B cell (primary cell): ENCODE measurements around the gene RNPEPL1. TPM values are rescaled to one million over a fixed set of nuclear protein-coding genes. Genes with fewer than 3 reads are reported as not detected.

Source experiments
- ATAC-seq: fragments of 200-7000 bp; cut with Tn5 transposase; one replicate; pipeline ENCODE4 v1.10.0; 2021; ENCODE audit warnings: low read depth, mild to moderate bottlenecking, moderate number of reproducible peaks, moderate library complexity
- CTCF ChIA-PET: fragments of 350-600 bp; sonication (Branson Sonifier 250); formaldehyde crosslinking; loops from one replicate; lab custom pipeline; 2021; ENCODE audit warnings: antibody characterized with exemption, inconsistent platforms; lab: Charles Lee
- POLR2A ChIA-PET: fragments of 350-600 bp; sonication (Branson Sonifier 250); formaldehyde crosslinking; loops from one replicate; lab custom pipeline; 2021; ENCODE audit warnings: antibody characterized with exemption; lab: Charles Lee
- DNase-seq: peaks from one replicate; pipeline ENCODE4 v3.0.0; 2013
- H2AFZ ChIP-seq: 2 replicates; pipeline ENCODE4 v1.6.1; 2012; ENCODE audit warnings: mild to moderate bottlenecking, low read depth, low read length; ENCODE audit not compliant: insufficient read depth, poor library complexity, severe bottlenecking
- H3K27ac ChIP-seq, 2 donors: 1 replicate in 1 of 2; 2 replicates in 1 of 2; pipeline ENCODE4 v1.5.1; 2012 to 2013; ENCODE audit warnings: low read length in 2 of 2, mild to moderate bottlenecking in 2 of 2, moderate library complexity in 1 of 2
- H3K27me3 ChIP-seq, 4 experiments: fragments of 200-600 bp in 1 of 4; sonication (generic) in 1 of 4; replicated peaks in 1 of 4; 1 replicate in 2 of 4; 2 replicates in 2 of 4; pipeline versions ENCODE4 v1.6.1 to v1.7.0; 2013 to 2016; ENCODE audit warnings: low read length in 3 of 4, mild to moderate bottlenecking in 2 of 4, mixed read lengths in 1 of 4, moderate library complexity in 1 of 4; ENCODE audit not compliant: insufficient read depth in 4 of 4, control insufficient read depth in 3 of 4; ENCODE audit errors: control extremely low read depth in 1 of 4
- H3K36me3 ChIP-seq, 2 experiments: replicated peaks in 1 of 2; 1 replicate in 1 of 2; 2 replicates in 1 of 2; pipeline versions ENCODE4 v1.6.1 to v1.7.1; 2013; ENCODE audit warnings: low read length in 1 of 2; ENCODE audit not compliant: insufficient read depth in 2 of 2, control insufficient read depth in 1 of 2; ENCODE audit errors: control extremely low read depth in 1 of 2, extremely low read depth in 1 of 2
- H3K4me1 ChIP-seq, 2 donors: fragments of 200-600 bp in 1 of 2; sonication (generic) in 1 of 2; 1 replicate in 1 of 2; 2 replicates in 1 of 2; pipeline versions ENCODE4 v1.5.1 to v1.6.1; 2013 to 2017; ENCODE audit warnings: low read length in 2 of 2; ENCODE audit not compliant: control insufficient read depth in 2 of 2, insufficient read depth in 2 of 2
- H3K4me2 ChIP-seq: replicated peaks from 2 replicates; pipeline ENCODE3; 2012; ENCODE audit warnings: mild to moderate bottlenecking, low read depth, low read length; ENCODE audit not compliant: poor library complexity, severe bottlenecking
- H3K4me3 ChIP-seq, 5 experiments: fragments of 200-600 bp in 1 of 5; sonication (generic) in 1 of 5; 1 replicate in 3 of 5; 2 replicates in 2 of 5; pipeline versions ENCODE4 v1.5.1 to v1.7.0; 2011 to 2016; ENCODE audit warnings: low read length in 4 of 5, mild to moderate bottlenecking in 4 of 5, low read depth in 2 of 5, control low read depth in 1 of 5, moderate library complexity in 1 of 5; ENCODE audit not compliant: insufficient read depth in 1 of 5; ENCODE audit errors: control extremely low read depth in 1 of 5, extremely low read depth in 1 of 5
- H3K79me2 ChIP-seq: fragments of 200-600 bp; sonication (generic); one replicate; pipeline ENCODE4 v1.6.0; 2016; ENCODE audit warnings: low read length; ENCODE audit not compliant: control insufficient read depth, insufficient read depth
- H3K9ac ChIP-seq: fragments of 200-600 bp; sonication (generic); 2 replicates; pipeline ENCODE4 v1.6.1; 2017; ENCODE audit warnings: mild to moderate bottlenecking, low read length, moderate library complexity
- H3K9me3 ChIP-seq, 3 donors: one replicate each; pipeline versions ENCODE4 v1.6.1 to v1.7.1; 2013; ENCODE audit warnings: low read length in 2 of 3; ENCODE audit not compliant: control insufficient read depth in 2 of 3, insufficient read depth in 1 of 3; ENCODE audit errors: control extremely low read depth in 1 of 3
- H4K20me1 ChIP-seq: 2 replicates; pipeline ENCODE4 v1.6.0; 2012; ENCODE audit warnings: mild to moderate bottlenecking, low read length; ENCODE audit not compliant: insufficient read depth, control insufficient read depth, poor library complexity, severe bottlenecking
- H3K27ac Mint-ChIP-seq: one replicate; pipeline ENCODE4 v1.8.0; 2021; ENCODE audit warnings: mixed read lengths
- H3K27me3 Mint-ChIP-seq: one replicate; pipeline ENCODE4 v1.8.0; 2021; ENCODE audit warnings: mixed read lengths
- H3K4me1 Mint-ChIP-seq: one replicate; pipeline ENCODE4 v1.8.0; 2021; ENCODE audit warnings: mixed read lengths
- H3K4me3 Mint-ChIP-seq: one replicate; pipeline ENCODE4 v1.8.0; 2021; ENCODE audit warnings: mixed read lengths
- H3K9me3 Mint-ChIP-seq: one replicate; pipeline ENCODE4 v1.8.0; 2022; ENCODE audit warnings: mixed read lengths; ENCODE audit not compliant: insufficient read depth
- EZH2 ChIP-seq: IDR thresholded peaks from 2 replicates; pipeline ENCODE4 v1.6.1; 2012; ENCODE audit warnings: borderline replicate concordance, low read depth, mild to moderate bottlenecking, moderate library complexity, low read length; ENCODE audit not compliant: insufficient read depth, poor library complexity, severe bottlenecking
- WGBS: methylation state at CpG from one replicate; pipeline ENCODE4 v1.1.5; 2013; ENCODE audit warnings: missing lambda C conversion rate; ENCODE audit not compliant: insufficient coverage; 5-methylcytosine and 5-hydroxymethylcytosine counted together
- intact Hi-C: fragments of 100-400 bp; cut with micrococcal nuclease; formaldehyde crosslinking; loops from one replicate; pipeline ENCODE4 v1.10.0; 2022
- polyA plus RNA-seq: library from polyadenylated mRNA; depleted of rRNA; stranded (reverse); fragments of >200 nt; gene quantifications from 2 replicates; pipeline ENCODE4 v1.2.3, GENCODE V29; 2012
- total RNA-seq, 2 donors: library from RNA; stranded (reverse); fragments of 120-200 nt in 1 of 2; gene quantifications; 1 replicate in 1 of 2; 2 replicates in 1 of 2; pipeline versions ENCODE4 v1.2.3 to v1.2.4, GENCODE V29; 2013 to 2022
- TF ChIP-seq, protein P1 (sequence below): fragments of 200-600 bp; IDR thresholded peaks from one replicate; pipeline ENCODE4 v1.8.0; 2022; ENCODE audit warnings: antibody characterized with exemption, mild to moderate bottlenecking

RNPEPL1 gene
- total and polyA plus RNA-seq, 2 donors (not counting 1 experiment from before 2014, with no cell fraction given), result 103 to 109 TPM

DNA sequence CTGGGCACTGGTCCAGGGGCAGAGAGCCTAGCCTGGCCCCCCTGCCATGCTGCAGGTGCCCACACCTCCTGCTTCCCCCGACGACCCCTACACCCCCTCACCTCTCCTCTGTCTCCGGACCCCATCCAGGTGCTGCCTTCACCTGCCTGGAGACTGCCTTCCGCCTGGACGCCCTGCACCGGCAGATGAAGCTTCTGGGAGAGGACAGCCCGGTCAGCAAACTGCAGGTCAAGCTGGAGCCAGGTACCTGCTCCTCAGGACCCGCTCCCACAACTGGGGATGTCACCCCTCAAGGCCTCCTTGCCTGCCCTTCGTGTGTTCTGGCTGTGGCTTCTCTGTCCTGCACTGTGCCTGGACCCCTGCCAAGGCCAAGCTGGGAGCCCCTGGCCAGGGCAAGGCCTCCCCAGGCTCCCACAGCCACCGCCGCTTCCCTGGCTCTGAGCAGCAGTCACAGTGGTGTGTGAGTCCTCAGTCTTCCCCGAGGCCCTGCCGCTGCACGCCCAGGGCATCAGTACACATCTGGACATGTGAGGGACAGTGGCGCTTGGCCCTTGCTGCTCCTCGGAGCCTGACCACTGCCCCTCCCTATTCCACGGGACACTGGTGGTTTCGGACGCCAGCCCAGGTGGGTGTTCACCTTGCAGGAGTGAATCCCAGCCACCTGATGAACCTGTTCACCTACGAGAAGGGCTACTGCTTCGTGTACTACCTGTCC is 6.3 kb downstream of the RNPEPL1 start:
- TF ChIP-seq, protein P1, sequence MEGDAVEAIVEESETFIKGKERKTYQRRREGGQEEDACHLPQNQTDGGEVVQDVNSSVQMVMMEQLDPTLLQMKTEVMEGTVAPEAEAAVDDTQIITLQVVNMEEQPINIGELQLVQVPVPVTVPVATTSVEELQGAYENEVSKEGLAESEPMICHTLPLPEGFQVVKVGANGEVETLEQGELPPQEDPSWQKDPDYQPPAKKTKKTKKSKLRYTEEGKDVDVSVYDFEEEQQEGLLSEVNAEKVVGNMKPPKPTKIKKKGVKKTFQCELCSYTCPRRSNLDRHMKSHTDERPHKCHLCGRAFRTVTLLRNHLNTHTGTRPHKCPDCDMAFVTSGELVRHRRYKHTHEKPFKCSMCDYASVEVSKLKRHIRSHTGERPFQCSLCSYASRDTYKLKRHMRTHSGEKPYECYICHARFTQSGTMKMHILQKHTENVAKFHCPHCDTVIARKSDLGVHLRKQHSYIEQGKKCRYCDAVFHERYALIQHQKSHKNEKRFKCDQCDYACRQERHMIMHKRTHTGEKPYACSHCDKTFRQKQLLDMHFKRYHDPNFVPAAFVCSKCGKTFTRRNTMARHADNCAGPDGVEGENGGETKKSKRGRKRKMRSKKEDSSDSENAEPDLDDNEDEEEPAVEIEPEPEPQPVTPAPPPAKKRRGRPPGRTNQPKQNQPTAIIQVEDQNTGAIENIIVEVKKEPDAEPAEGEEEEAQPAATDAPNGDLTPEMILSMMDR, result no peak
- no peak for TF ChIP-seq EZH2
- intact Hi-C loops, result no loop called here
- Histone ChIP-seq H3K4me3 (no peak overlapping the region), H3K9ac (no peak overlapping the region), H3K27me3 (no peaks in the 10 kb centered on the region), H2AFZ (no peak overlapping the region), H3K36me3 (peaks cover 0 to 58% of the 10 kb centered on the region in 2 experiments), H3K27ac (no peak overlapping the region), H3K4me1 (peaks cover 17 to 20% of the 10 kb centered on the region in 2 donors), H3K79me2 (peaks cover 61% of the 10 kb centered on the region), H3K9me3 (no peaks in the 10 kb centered on the region), H4K20me1 (peaks cover 98% of the 10 kb centered on the region), H3K4me2 (no peak overlapping the region)
- no peak overlapping the region for H3K4me3 Mint-ChIP-seq
- ChIA-PET CTCF (no interaction called here), POLR2A (no interaction called here)
- ATAC-seq, result no peak
- peaks cover 24% of the 10 kb centered on the region for H3K4me1 Mint-ChIP-seq
- 94% methylated on average over 21 of the region's 21 CpGs for WGBS
- no peaks in the 10 kb centered on the region for H3K27me3 Mint-ChIP-seq
- DNase-seq, result no peak
- H3K27ac Mint-ChIP-seq, result no peak overlapping the region
- H3K9me3 Mint-ChIP-seq, result no peaks in the 10 kb centered on the region
